HFF-Myc (cell line): ENCODE results near the gene MREG.

Source experiments
- DNase-seq: peaks from one replicate; pipeline ENCODE4 v3.0.0-alpha.2; 2011; ENCODE audit warnings: low read depth; ENCODE audit errors: extremely low read depth
- H3K4me3 ChIP-seq: replicated peaks from 2 replicates; pipeline ENCODE4 v1.5.1; 2011; ENCODE audit warnings: low read depth, mild to moderate bottlenecking, control low read depth, low read length
- CTCF ChIP-seq: IDR thresholded peaks from 2 replicates; pipeline ENCODE4 v1.5.1; 2012; ENCODE audit warnings: mild to moderate bottlenecking, low read depth, low read length, control low read depth; ENCODE audit errors: missing control alignments

Gene MREG

GRCh38 chr2:215920244-215921100 lies 92.9 kb downstream of the MREG start:
- no peak overlapping the region for H3K4me3 ChIP-seq
- peak; percentile 78 for TF ChIP-seq CTCF
- peak; percentile 69 for DNase-seq

GRCh38 chr2:215919624-215920243 lies 93.6 kb downstream of the MREG start:
- no peak for DNase-seq
- no peak for TF ChIP-seq CTCF
- no peak overlapping the region for H3K4me3 ChIP-seq

GRCh38 chr2:215918901-215919599 lies 94.3 kb downstream of the MREG start:
- DNase-seq: no peak
- H3K4me3 ChIP-seq: no peak overlapping the region
- TF ChIP-seq CTCF: no peak

- DNase-seq: no peak
- TF ChIP-seq CTCF: no peak
- no peak overlapping the region for H3K4me3 ChIP-seq
Measured at GRCh38 chr2:215917953-215918620, 95.3 kb downstream of the MREG start.

- TF ChIP-seq CTCF: no peak
- DNase-seq: no peak
- H3K4me3 ChIP-seq: no peak overlapping the region
Measured at GRCh38 chr2:215915441-215915840, 97.9 kb downstream of the MREG start.

- TF ChIP-seq CTCF: no peak
- no peak for DNase-seq
Measured at GRCh38 chr2:215914777-215915165, 98.6 kb downstream of the MREG start.

More at GRCh38 chr2:215914777-215915165, 98.6 kb downstream of the MREG start:
- no peak overlapping the region for H3K4me3 ChIP-seq
